Tibial nerve (tissue), 4 donors: Measurements from ENCODE around the gene GDF11. TPM values are rescaled to one million over a fixed set of nuclear protein-coding genes. Genes with fewer than 3 reads are reported as not detected.

Experiments
- DNase-seq, 2 donors: peaks; one replicate each; pipeline ENCODE4 v3.0.0-alpha.2; 2019; ENCODE audit warnings: low spot score in 2 of 2
- H3K27ac ChIP-seq, 4 donors: fragments of 200-600 bp; sonication (generic) in 3 of 4; one replicate each; pipeline ENCODE4 v1.5.1; 2017 to 2019; ENCODE audit warnings: mild to moderate bottlenecking in 1 of 4
- H3K27me3 ChIP-seq, 2 donors: fragments of 200-600 bp; sonication (generic) in 1 of 2; one replicate each; pipeline versions ENCODE4 v1.5.1 to v1.6.0; 2017 to 2019
- H3K36me3 ChIP-seq, 3 donors: fragments of 200-600 bp; sonication (generic); one replicate each; pipeline ENCODE4 v1.5.1; 2018 to 2019
- H3K4me1 ChIP-seq, 4 donors: fragments of 200-600 bp; sonication (generic) in 3 of 4; one replicate each; pipeline ENCODE4 v1.5.1; 2017 to 2019
- H3K4me3 ChIP-seq, 4 donors: fragments of 200-600 bp; sonication (generic) in 3 of 4; one replicate each; pipeline ENCODE4 v1.5.1; 2017 to 2019; ENCODE audit warnings: mild to moderate bottlenecking in 1 of 4, moderate library complexity in 1 of 4
- H3K9me3 ChIP-seq, 4 donors: fragments of 200-600 bp; sonication (generic) in 3 of 4; one replicate each; pipeline ENCODE4 v1.5.1; 2017 to 2019
- EP300 ChIP-seq, 2 donors: sonication (generic); formaldehyde crosslinking; IDR thresholded peaks; one replicate each; pipeline ENCODE4 v1.6.1; 2017; ENCODE audit warnings: antibody characterized with exemption in 2 of 2, mild to moderate bottlenecking in 1 of 2
- POLR2A ChIP-seq, 2 donors: fragments of 450-650 bp; IDR thresholded peaks; one replicate each; pipeline ENCODE4 v1.6.1; 2017; ENCODE audit warnings: antibody characterized with exemption in 2 of 2, mild to moderate bottlenecking in 2 of 2, moderate library complexity in 2 of 2
- WGBS, 2 donors: methylation state at CpG; one replicate each; pipeline ENCODE4 v1.1.5; 2018; 5-methylcytosine and 5-hydroxymethylcytosine counted together
- total RNA-seq, 4 donors: library from RNA; depleted of rRNA; stranded (reverse); fragments of >200 nt; gene quantifications; one replicate each; pipeline ENCODE4 v1.1.0, GENCODE V29; 2016
- TF ChIP-seq, protein P1 (sequence below), 5 experiments: fragments of 200-600 bp in 3 of 5; fragments of 450-650 bp in 2 of 5; sonication (generic) in 3 of 5; IDR thresholded peaks; one replicate each; pipeline ENCODE4 v1.5.1; 2016 to 2019; ENCODE audit warnings: antibody characterized with exemption in 5 of 5, mild to moderate bottlenecking in 3 of 5, moderate library complexity in 2 of 5

The GDF11 gene
- total RNA-seq, 4 donors from 2014 or later = 1.8 to 5.7 (median 4.0) TPM

DNA sequence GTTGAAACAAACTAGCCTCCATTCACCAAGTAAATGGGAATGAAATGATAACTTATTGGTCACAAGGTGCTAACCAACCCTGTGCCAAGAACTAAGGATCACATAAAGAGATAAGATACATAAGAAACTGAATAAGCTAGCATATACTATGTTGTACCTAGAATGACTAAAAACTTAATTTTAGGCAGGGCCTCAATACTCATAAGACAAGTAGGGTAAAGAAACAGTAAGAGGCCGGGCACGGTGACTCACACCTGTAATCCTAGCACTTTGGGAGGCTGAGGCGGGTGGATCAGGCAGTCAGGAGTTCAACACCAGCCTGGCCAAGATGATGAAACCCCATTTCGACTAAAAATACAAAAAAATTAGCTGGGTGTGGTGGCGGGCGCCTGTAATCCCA is 17.7 kb downstream of the GDF11 start:
- TF ChIP-seq, protein P1, sequence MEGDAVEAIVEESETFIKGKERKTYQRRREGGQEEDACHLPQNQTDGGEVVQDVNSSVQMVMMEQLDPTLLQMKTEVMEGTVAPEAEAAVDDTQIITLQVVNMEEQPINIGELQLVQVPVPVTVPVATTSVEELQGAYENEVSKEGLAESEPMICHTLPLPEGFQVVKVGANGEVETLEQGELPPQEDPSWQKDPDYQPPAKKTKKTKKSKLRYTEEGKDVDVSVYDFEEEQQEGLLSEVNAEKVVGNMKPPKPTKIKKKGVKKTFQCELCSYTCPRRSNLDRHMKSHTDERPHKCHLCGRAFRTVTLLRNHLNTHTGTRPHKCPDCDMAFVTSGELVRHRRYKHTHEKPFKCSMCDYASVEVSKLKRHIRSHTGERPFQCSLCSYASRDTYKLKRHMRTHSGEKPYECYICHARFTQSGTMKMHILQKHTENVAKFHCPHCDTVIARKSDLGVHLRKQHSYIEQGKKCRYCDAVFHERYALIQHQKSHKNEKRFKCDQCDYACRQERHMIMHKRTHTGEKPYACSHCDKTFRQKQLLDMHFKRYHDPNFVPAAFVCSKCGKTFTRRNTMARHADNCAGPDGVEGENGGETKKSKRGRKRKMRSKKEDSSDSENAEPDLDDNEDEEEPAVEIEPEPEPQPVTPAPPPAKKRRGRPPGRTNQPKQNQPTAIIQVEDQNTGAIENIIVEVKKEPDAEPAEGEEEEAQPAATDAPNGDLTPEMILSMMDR (IDR thresholded peaks at IDR 0.05) = no peak
- no peak for TF ChIP-seq POLR2A (IDR thresholded peaks at IDR 0.05)
- TF ChIP-seq EP300 (IDR thresholded peaks at IDR 0.05) = no peak
- Histone ChIP-seq H3K36me3 (peaks cover 0 to 79% (median 13%) of the 10 kb centered on the region in 3 donors), H3K27me3 (no peaks in the 10 kb centered on the region), H3K4me1 (no peaks in the 10 kb centered on the region), H3K27ac (no peak overlapping the region), H3K9me3 (no peaks in the 10 kb centered on the region), H3K4me3 (no peak overlapping the region)
- no peak for DNase-seq
- 95% methylated on average over 6 of the region's 6 CpGs for whole genome bisulfite sequencing, 2 donors

DNA sequence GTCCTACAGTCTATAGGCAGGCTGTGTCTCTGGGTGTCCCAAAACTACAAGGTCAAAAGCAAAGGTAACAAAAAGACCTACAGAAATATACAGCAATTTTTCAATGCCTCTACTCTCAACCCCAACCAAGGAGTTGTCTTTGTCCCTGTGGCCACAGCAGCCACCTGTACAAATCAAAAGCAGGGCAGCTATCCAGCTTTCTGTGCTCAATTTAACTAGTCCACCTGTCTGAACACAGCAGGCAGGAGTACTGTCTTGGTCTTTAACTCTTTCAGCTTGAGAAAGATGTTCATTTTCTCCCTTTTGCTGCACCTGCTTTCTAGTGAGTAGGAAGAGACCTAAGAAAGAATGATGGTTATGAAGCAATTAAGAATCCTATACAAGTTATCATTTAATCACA is 19.7 kb downstream of the GDF11 start:
- H3K4me3 ChIP-seq = no peak overlapping the region
- H3K27me3 ChIP-seq = no peaks in the 10 kb centered on the region
- no peak overlapping the region for H3K27ac ChIP-seq
- no peak for DNase-seq
- no peak for TF ChIP-seq EP300 (IDR thresholded peaks at IDR 0.05)
- no peak for TF ChIP-seq POLR2A (IDR thresholded peaks at IDR 0.05)
- TF ChIP-seq, protein P1 (IDR thresholded peaks at IDR 0.05) = no peak
- H3K9me3 ChIP-seq = no peaks in the 10 kb centered on the region
- no peaks in the 10 kb centered on the region for H3K4me1 ChIP-seq
- peaks cover 0 to 75% (median 13%) of the 10 kb centered on the region in 3 donors for H3K36me3 ChIP-seq

DNA sequence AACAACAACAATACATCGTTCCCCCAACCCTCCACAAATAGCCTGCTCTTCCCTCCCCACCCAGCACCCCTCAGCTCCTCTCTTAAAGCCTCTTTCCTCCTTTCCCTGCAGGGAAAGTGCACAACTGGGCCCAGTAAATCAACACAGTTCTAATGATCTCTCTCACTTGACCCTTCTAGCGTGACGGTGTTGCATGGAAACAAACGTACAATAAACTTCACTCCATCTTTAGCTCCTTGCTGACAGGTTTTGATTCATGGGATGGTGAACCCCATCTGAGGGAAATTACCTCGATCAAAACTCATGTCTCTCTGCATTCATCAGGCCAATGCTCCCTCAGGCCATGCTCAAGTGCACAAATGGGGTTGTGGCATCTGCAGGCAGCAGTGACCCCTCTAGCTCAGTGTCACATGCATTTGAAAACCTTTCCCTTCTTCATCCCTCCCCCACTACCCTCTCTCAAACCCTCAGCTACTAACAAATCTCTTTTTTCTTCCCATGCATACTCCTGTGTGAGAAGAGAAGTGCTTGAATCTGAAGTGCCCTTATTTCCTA is 22.9 kb downstream of the GDF11 start:
- H3K9me3 ChIP-seq = no peaks in the 10 kb centered on the region
- TF ChIP-seq, protein P1 (IDR thresholded peaks at IDR 0.05) = no peak
- TF ChIP-seq POLR2A (IDR thresholded peaks at IDR 0.05) (no peak), EP300 (IDR thresholded peaks at IDR 0.05) (no peak)
- 56 to 59% methylated on average over 5 of the region's 5 CpGs for WGBS, 2 donors

DNA sequence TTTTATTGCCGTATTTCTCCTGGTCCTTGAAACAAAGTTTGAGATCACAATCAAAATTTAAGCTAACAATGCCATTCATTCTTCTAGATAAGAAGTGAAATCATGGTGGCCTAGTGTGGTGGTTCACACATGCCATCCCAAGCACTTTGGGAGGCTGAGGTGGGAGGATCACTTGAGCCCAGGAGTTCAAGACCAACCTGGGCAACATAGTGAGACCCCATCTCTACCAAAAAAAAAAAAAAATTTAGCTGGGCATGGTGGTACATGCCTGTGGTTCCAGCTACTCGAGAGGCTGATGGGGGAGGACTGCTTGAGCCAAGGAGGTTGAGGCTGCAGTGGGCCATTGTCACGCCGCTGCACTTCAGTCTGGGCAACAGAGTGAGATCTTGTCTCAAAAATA is 24.2 kb downstream of the GDF11 start:
- no peaks in the 10 kb centered on the region for H3K4me1 ChIP-seq
- H3K27ac ChIP-seq = no peak overlapping the region
- peaks cover 0 to 62% (median 0%) of the 10 kb centered on the region in 3 donors for H3K36me3 ChIP-seq
- no peaks in the 10 kb centered on the region for H3K9me3 ChIP-seq
- H3K27me3 ChIP-seq = no peaks in the 10 kb centered on the region
- TF ChIP-seq, protein P1 (IDR thresholded peaks at IDR 0.05) = no peak
- TF ChIP-seq EP300 (IDR thresholded peaks at IDR 0.05) = no peak
- no peak for TF ChIP-seq POLR2A (IDR thresholded peaks at IDR 0.05)
- no peak overlapping the region for H3K4me3 ChIP-seq
- WGBS, 2 donors = 91 to 99% methylated on average over 4 of the region's 4 CpGs
- DNase-seq = no peak

More for the DNA sequence above, 22.9 kb downstream of the GDF11 start:
- no peak overlapping the region for H3K27ac ChIP-seq
- H3K27me3 ChIP-seq = no peaks in the 10 kb centered on the region
- H3K36me3 ChIP-seq = peaks cover 0 to 62% (median 0%) of the 10 kb centered on the region in 3 donors
- H3K4me3 ChIP-seq = no peak overlapping the region
- no peaks in the 10 kb centered on the region for H3K4me1 ChIP-seq
- no peak for DNase-seq

DNA sequence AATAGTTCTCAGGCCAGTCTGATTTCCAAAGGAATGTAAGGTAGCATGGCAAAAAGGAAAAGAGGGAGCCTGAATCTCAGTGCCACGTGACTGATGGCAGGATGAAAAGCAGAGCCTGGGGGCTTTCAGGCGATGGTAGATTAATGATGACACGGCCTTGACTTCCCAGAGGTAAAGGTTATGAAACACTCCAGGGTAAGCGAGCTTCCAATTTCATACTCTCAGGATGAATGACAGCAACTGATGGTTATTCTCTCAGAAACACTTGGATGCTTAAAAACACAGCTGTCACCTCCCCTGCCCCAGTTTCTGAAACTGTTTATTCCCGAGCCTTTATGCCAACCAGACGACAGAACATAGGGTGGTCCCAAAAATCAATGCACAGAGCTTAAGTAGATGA is 28.8 kb downstream of the GDF11 start:
- H3K9me3 ChIP-seq = no peaks in the 10 kb centered on the region
- no peaks in the 10 kb centered on the region for H3K27me3 ChIP-seq
- H3K4me3 ChIP-seq = no peak overlapping the region
- TF ChIP-seq EP300 (IDR thresholded peaks at IDR 0.05) = no peak
- DNase-seq = no peak
- 65 to 66% methylated on average over 6 of the region's 6 CpGs for WGBS, 2 donors
- H3K36me3 ChIP-seq = peaks cover 0 to 56% (median 0%) of the 10 kb centered on the region in 3 donors
- no peaks in the 10 kb centered on the region for H3K4me1 ChIP-seq
- H3K27ac ChIP-seq = no peak overlapping the region

DNA sequence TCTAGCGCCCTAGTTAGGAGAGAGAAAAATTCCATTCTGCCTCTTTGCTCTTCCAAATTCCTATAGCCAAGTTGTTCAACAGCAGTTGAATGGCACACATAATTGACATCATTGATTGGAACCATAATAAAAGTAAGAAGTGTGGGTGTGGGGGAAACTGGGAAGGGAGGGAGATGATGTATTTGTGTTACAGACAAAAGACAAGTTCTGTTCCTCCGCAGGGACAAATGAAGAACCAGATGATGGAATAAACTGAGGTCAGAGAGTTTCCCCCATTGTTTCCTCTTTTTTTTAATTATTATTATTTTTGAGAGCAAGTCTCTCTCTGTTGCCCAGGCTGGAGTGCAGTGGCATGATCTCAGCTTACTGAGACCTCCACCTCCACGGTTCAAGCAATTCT is 34.9 kb downstream of the GDF11 start:
- no peak overlapping the region for H3K4me3 ChIP-seq
- TF ChIP-seq, protein P1 (IDR thresholded peaks at IDR 0.05) = no peak
- TF ChIP-seq POLR2A (IDR thresholded peaks at IDR 0.05) (no peak), EP300 (IDR thresholded peaks at IDR 0.05) (no peak)
- H3K4me1 ChIP-seq = peaks cover 0 to 12% (median 0%) of the 10 kb centered on the region in 4 donors
- no peaks in the 10 kb centered on the region for H3K27me3 ChIP-seq
- DNase-seq = no peak
- WGBS, 2 donors = 56 to 57% methylated on average over 3 of the region's 3 CpGs
- H3K36me3 ChIP-seq = peaks cover 0 to 71% (median 0%) of the 10 kb centered on the region in 3 donors
- no peaks in the 10 kb centered on the region for H3K9me3 ChIP-seq
- no peak overlapping the region for H3K27ac ChIP-seq
